Ovary (tissue), 3 donors: ENCODE results near the gene LTBP2.

Experiments used
- CTCF ChIP-seq, 3 donors: fragments of 450-650 bp in 2 of 3; fragments of 200-600 bp in 1 of 3; IDR thresholded peaks; one replicate each; pipeline versions ENCODE4 v1.5.1 to v1.8.0; 2016 to 2022; ENCODE audit warnings: antibody characterized with exemption in 3 of 3, mild to moderate bottlenecking in 1 of 3
- EP300 ChIP-seq: sonication (generic); formaldehyde crosslinking; IDR thresholded peaks from one replicate; pipeline ENCODE4 v1.6.1; 2017; ENCODE audit warnings: antibody characterized with exemption
- POLR2A ChIP-seq: fragments of 450-650 bp; IDR thresholded peaks from one replicate; pipeline ENCODE4 v1.6.1; 2017; ENCODE audit warnings: antibody characterized with exemption, mild to moderate bottlenecking, moderate library complexity
- donor health status: DM: no; HTN: no; CAD: no.

GRCh38 chr14:74519316-74520074 lies 92.5 kb downstream of the LTBP2 start:
- no peak for TF ChIP-seq CTCF (IDR thresholded peaks at IDR 0.05)
- no peak for TF ChIP-seq EP300
- TF ChIP-seq POLR2A, result no peak
